GM12878 (cell line): ENCODE results near the gene NCKAP5. TPM values are rescaled to one million over a fixed set of nuclear protein-coding genes. Genes with fewer than 3 reads are reported as not detected.

Experiments used
- ATAC-seq: fragments of 200-7000 bp; cut with Tn5 transposase; 3 replicates; pipeline ENCODE4 v1.9.1; 2020; ENCODE audit warnings: mild to moderate bottlenecking, moderate library complexity
- BruUV-seq: library from RNA; stranded (reverse); fragments of 400-500 nt; replicated peaks from 2 replicates; lab custom pipeline; 2021; lab: Mats Ljungman, UMichigan
- CTCF ChIA-PET: fragments of 300-600 bp; sonication (Branson Sonifier 250); formaldehyde crosslinking; extraction: SDS; loops from one replicate; lab custom pipeline; 2021; ENCODE audit warnings: inconsistent platforms; lab: Yijun Ruan, JAX
- POLR2A ChIA-PET: fragments of 350-600 bp; formaldehyde crosslinking; extraction: SDS; loops from one replicate; lab custom pipeline; 2021; ENCODE audit warnings: inconsistent platforms; lab: Charles Lee
- RAD21 ChIA-PET: fragments of 300-600 bp; sonication (Branson Sonifier 250); formaldehyde crosslinking; loops from one replicate; lab custom pipeline; 2023; ENCODE audit warnings: antibody characterized with exemption; ENCODE audit not compliant: unreplicated experiment; lab: Charles Lee
- SMC1A ChIA-PET: fragments of 300-600 bp; sonication (Branson Sonifier 250); formaldehyde crosslinking; loops from one replicate; lab custom pipeline; 2023; ENCODE audit not compliant: unreplicated experiment, uncharacterized antibody; lab: Charles Lee
- DNase-seq: peaks from one replicate; pipeline ENCODE4 v3.0.0-alpha.2; 2011; ENCODE audit warnings: low read depth, low spot score
- FAIRE-seq: peaks from 3 replicates; lab custom pipeline; 2011; peaks lifted over from hg19 to GRCh38; lab: Jason Lieb, UNC
- H2AFZ ChIP-seq: 2 replicates; pipeline ENCODE4 v1.6.0; 2011; ENCODE audit warnings: low read depth, low read length, control low read depth; ENCODE audit not compliant: control insufficient read depth
- H3K27ac ChIP-seq: 2 replicates; pipeline ENCODE4 v1.5.1; 2011; ENCODE audit warnings: control low read depth; ENCODE audit not compliant: control insufficient read depth, insufficient read depth
- H3K27me3 ChIP-seq, 2 experiments: replicated peaks in 1 of 2; 2 replicates each; pipeline versions ENCODE4 v1.6.0 to v1.6.1; 2011; ENCODE audit warnings: low read length in 1 of 2; ENCODE audit not compliant: control insufficient read depth in 2 of 2, insufficient read depth in 2 of 2
- H3K36me3 ChIP-seq, 2 experiments: 2 replicates each; pipeline ENCODE4 v1.5.1; 2011; ENCODE audit warnings: low read length in 1 of 2; ENCODE audit not compliant: control insufficient read depth in 2 of 2, insufficient read depth in 2 of 2
- H3K4me1 ChIP-seq: 2 replicates; pipeline ENCODE4 v1.6.1; 2011; ENCODE audit warnings: mild to moderate bottlenecking, low read length, moderate library complexity, mixed read lengths; ENCODE audit not compliant: control insufficient read depth, insufficient read depth
- H3K4me2 ChIP-seq: 2 replicates; pipeline ENCODE4 v1.6.0; 2011; ENCODE audit warnings: control low read depth; ENCODE audit not compliant: control insufficient read depth, insufficient read depth
- H3K4me3 ChIP-seq: fragments of 200-600 bp; sonication (generic); 2 replicates; pipeline ENCODE4 v1.5.1; 2016
- H3K79me2 ChIP-seq: 2 replicates; pipeline ENCODE4 v1.6.0; 2011; ENCODE audit warnings: low read length; ENCODE audit not compliant: control insufficient read depth, insufficient read depth
- H3K9ac ChIP-seq: 2 replicates; pipeline ENCODE4 v1.8.0; 2011; ENCODE audit warnings: low read length, control low read depth, mixed read lengths; ENCODE audit not compliant: control insufficient read depth, insufficient read depth
- H3K9me3 ChIP-seq: replicated peaks from 3 replicates; pipeline ENCODE4 v1.5.1; 2011; ENCODE audit warnings: mild to moderate bottlenecking, low read length; ENCODE audit not compliant: control insufficient read depth, insufficient read depth
- H4K20me1 ChIP-seq: 2 replicates; pipeline ENCODE4 v1.6.0; 2011; ENCODE audit not compliant: control insufficient read depth, insufficient read depth
- CTCF ChIP-seq, 3 experiments: IDR thresholded peaks in 2 of 3; conservative IDR thresholded peaks in 1 of 3; 2 replicates each; pipeline ENCODE4 v1.5.1; 2011; ENCODE audit warnings: low read depth in 3 of 3, low read length in 3 of 3, mild to moderate bottlenecking in 3 of 3, control low read depth in 2 of 3, moderate library complexity in 2 of 3, inconsistent platforms in 1 of 3, mixed read lengths in 1 of 3; ENCODE audit not compliant: control insufficient read depth in 2 of 3, insufficient read depth in 1 of 3; ENCODE audit errors: extremely low read depth in 1 of 3
- EGR1 ChIP-seq, 2 experiments: IDR thresholded peaks; 1 replicate in 1 of 2; 2 replicates in 1 of 2; pipeline ENCODE4 v1.6.1; 2011 to 2012; ENCODE audit warnings: low read depth in 2 of 2, low read length in 2 of 2, borderline replicate concordance in 1 of 2, mild to moderate bottlenecking in 1 of 2, moderate library complexity in 1 of 2
- FOS ChIP-seq: IDR thresholded peaks from 3 replicates; pipeline ENCODE4 v1.6.1; 2011; ENCODE audit warnings: borderline replicate concordance; ENCODE audit not compliant: insufficient read length; ENCODE audit errors: extremely low read depth
- FOXM1 ChIP-seq: IDR thresholded peaks from 2 replicates; pipeline ENCODE4 v1.6.1; 2012; ENCODE audit warnings: low read depth, mild to moderate bottlenecking, inconsistent platforms, low read length, moderate library complexity
- HCFC1 ChIP-seq: fragments of 150-350 bp; IDR thresholded peaks from 2 replicates; pipeline ENCODE4 v1.6.1; 2014; ENCODE audit warnings: low read length
- MAX ChIP-seq: IDR thresholded peaks from 2 replicates; pipeline ENCODE4 v1.6.1; 2012; ENCODE audit warnings: low read depth, low read length, improper control_type of control experiment
- SMC3 ChIP-seq: IDR thresholded peaks from 2 replicates; pipeline ENCODE4 v1.6.1; 2011; ENCODE audit warnings: low read length, improper control_type of control experiment, borderline replicate concordance
- WGBS: methylation state at CpG from one replicate; pipeline ENCODE4 v1.1.6; 2016; ENCODE audit warnings: low lambda C conversion rate; ENCODE audit not compliant: insufficient replicate concordance, insufficient coverage; ENCODE audit errors: missing lambda C conversion rate; 5-methylcytosine and 5-hydroxymethylcytosine counted together
- in situ Hi-C: fragments of 300-500 bp; cut with MboI; formaldehyde crosslinking; loops from 9 replicates; pipeline ENCODE4 v1.14.3; 2018; ENCODE audit warnings: mixed read lengths
- intact Hi-C: fragments of 100-400 bp; cut with micrococcal nuclease; formaldehyde crosslinking; loops from one replicate; pipeline ENCODE4 v1.14.2; 2022; ENCODE audit not compliant: unreplicated experiment
- polyA plus RNA-seq, 11 experiments: library from polyadenylated mRNA; depleted of rRNA in 4 of 11; unstranded in 6 of 11; stranded (reverse) in 5 of 11; fragments of >200 nt; fragmentation: Nextera tagmentation in 4 of 11; fragmentation: Illumina TruSeq in 1 of 11; extraction: Ambion mirVana in 4 of 11; extraction: Trizol in 1 of 11; gene quantifications; 1 replicate in 1 of 11; 2 replicates in 10 of 11; pipeline versions ENCODE4 v1.2.1 to v1.2.3, GENCODE V29; 2011 to 2016; ENCODE audit warnings: inconsistent platforms in 2 of 11, missing spikeins in 2 of 11, low read depth in 1 of 11
- total RNA-seq, 4 experiments: library from RNA; depleted of rRNA in 3 of 4; stranded (reverse); fragments of >200 nt in 3 of 4; fragmentation: Illumina TruSeq in 1 of 4; extraction: Trizol in 1 of 4; gene quantifications; 2 replicates each; pipeline versions ENCODE4 v1.2.1 to v1.2.3, GENCODE V29; 2013 to 2021

NCKAP5 gene
- total and polyA plus RNA-seq, 10 of the 15 experiments (the other 5 are each of a cell fraction or from before 2014, with no cell fraction given): 0.06 to 0.44 (median 0.16) TPM

GRCh38 chr2:132670496-132671150 lies 897.6 kb downstream of the NCKAP5 start:
- no peak for DNase-seq
- RAD21 ChIA-PET: no interaction called here
- H3K9ac ChIP-seq: no peak overlapping the region
- no peak overlapping the region for H3K27ac ChIP-seq
- peak; percentile 49 for ATAC-seq
- no peaks in the 10 kb centered on the region for H3K9me3 ChIP-seq
- intact Hi-C loops (loop anchor here (5.0 kb wide), 1 partner anchor 502 kb away; no protein-coding TSS in a partner anchor), in situ Hi-C loops (no loop called here)
- H2AFZ ChIP-seq: no peak overlapping the region
- BruUV-seq: no TSS peak
- TF ChIP-seq FOS (no peak), EGR1 (IDR thresholded peaks at IDR 0.05; ENCODE audit: borderline replicate concordance in 1 of 2, low read depth in 2 of 2, low read length in 2 of 2) (no peak), CTCF (IDR thresholded peaks at IDR 0.05 in 2 of 3, conservative IDR thresholded peaks at IDR 0.05 in 1 of 3; ENCODE audit: control insufficient read depth in 2 of 3, extremely low read depth in 1 of 3, insufficient read depth in 1 of 3, low read depth in 3 of 3, low read length in 3 of 3) (0 out of 6 replicates have a peak, but pooled peaks of 1 of the 3 experiments have one; percentile 2), FOXM1 (no peak), SMC3 (no peak), HCFC1 (no peak), MAX (no peak)
- no peaks in the 10 kb centered on the region for H3K79me2 ChIP-seq
- H3K36me3 ChIP-seq: no peaks in the 10 kb centered on the region
- no peak overlapping the region for H3K4me3 ChIP-seq
- peaks cover 5 to 6% of the 10 kb centered on the region in 2 experiments for H3K27me3 ChIP-seq
- no peak overlapping the region for H3K4me2 ChIP-seq
- 34% methylated on average over 44 of the region's 44 CpGs for WGBS
- no peaks in the 10 kb centered on the region for H4K20me1 ChIP-seq
- no peaks in the 10 kb centered on the region for H3K4me1 ChIP-seq
- SMC1A ChIA-PET: no interaction called here
- FAIRE-seq: no peak
- CTCF ChIA-PET: interaction anchor here (1.7 kb wide), 1 partner anchor 500 kb away, joined by 4 read pairs; no protein-coding TSS in a partner anchor
- POLR2A ChIA-PET: no interaction called here
